GM03348 (cell line): ENCODE measurements around the gene FGD1.

Experiments used
- DNase-seq: peaks from one replicate; pipeline ENCODE4 v3.0.0; 2012; ENCODE audit warnings: low spot score

FGD1 gene

DNA sequence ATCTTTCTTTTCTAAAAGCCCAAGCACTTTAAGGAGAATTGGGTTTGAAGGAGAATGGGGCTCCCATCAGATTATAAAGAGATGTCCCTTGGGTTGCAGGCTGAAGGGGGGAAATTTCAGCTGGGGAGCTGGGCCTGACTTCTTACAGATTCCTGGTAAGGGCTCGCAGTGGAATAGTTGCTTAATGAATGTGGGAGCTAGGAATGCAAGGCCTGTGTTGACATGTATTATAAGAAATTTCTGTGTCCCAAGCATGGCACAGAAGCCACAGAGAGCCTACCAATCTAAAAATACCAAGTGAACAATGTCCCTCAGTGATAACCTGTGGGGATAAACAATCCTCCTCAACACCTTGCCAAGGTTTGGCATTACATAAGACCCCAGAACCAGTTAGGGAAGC, 98.9 kb downstream of the FGD1 start:
- peak; percentile 6 for DNase-seq
